Testis (tissue), 3 donors: ENCODE results near the gene FOXL1. TPM values are rescaled to one million over a fixed set of nuclear protein-coding genes. Genes with fewer than 3 reads are reported as not detected.

Source experiments
- DNase-seq: peaks from one replicate; pipeline ENCODE4 v3.0.0-alpha.2; 2019
- H3K27ac ChIP-seq, 2 donors: fragments of 200-600 bp; sonication (generic); one replicate each; pipeline ENCODE4 v1.5.1; 2019
- H3K27me3 ChIP-seq: fragments of 200-600 bp; sonication (generic); one replicate; pipeline ENCODE4 v1.5.1; 2019
- H3K36me3 ChIP-seq: fragments of 200-600 bp; sonication (generic); one replicate; pipeline ENCODE4 v1.5.1; 2017; ENCODE audit warnings: low read depth; ENCODE audit errors: missing control alignments
- H3K4me1 ChIP-seq: fragments of 200-600 bp; sonication (generic); one replicate; pipeline ENCODE4 v1.5.1; 2019
- H3K4me3 ChIP-seq, 2 donors: fragments of 200-600 bp; sonication (generic); one replicate each; pipeline ENCODE4 v1.5.1; 2017 to 2019
- H3K9me3 ChIP-seq: fragments of 200-600 bp; sonication (generic); one replicate; pipeline ENCODE4 v1.5.1; 2017
- CTCF ChIP-seq, 3 experiments: fragments of 450-650 bp in 2 of 3; fragments of 200-600 bp in 1 of 3; sonication (generic) in 1 of 3; IDR thresholded peaks; one replicate each; pipeline ENCODE4 v1.5.1; 2016 to 2019; ENCODE audit warnings: antibody characterized with exemption in 3 of 3, mild to moderate bottlenecking in 2 of 3, moderate library complexity in 1 of 3
- POLR2A ChIP-seq: fragments of 450-650 bp; IDR thresholded peaks from one replicate; pipeline ENCODE4 v1.6.1; 2017; ENCODE audit warnings: antibody characterized with exemption, mild to moderate bottlenecking, moderate library complexity
- WGBS, 2 donors: methylation state at CpG; one replicate each; pipeline ENCODE4 v1.1.5; 2018; 5-methylcytosine and 5-hydroxymethylcytosine counted together
- intact Hi-C: fragments of 100-400 bp; cut with DNase I; formaldehyde crosslinking; loops from one replicate; pipeline ENCODE4 v1.15.1; 2023; ENCODE audit warnings: low total_unique reads
- polyA plus RNA-seq: library from polyadenylated mRNA; stranded (reverse); fragments of 350-450 nt; fragmentation: Illumina TruSeq; extraction: RNeasy Lipid Tissue Mini Kit (QIAGEN cat#74804); gene quantifications from one replicate; pipeline ENCODE4 v1.2.3, GENCODE V29; 2014; ENCODE audit warnings: low read depth, low replicate concordance; ENCODE audit not compliant: insufficient read depth
- total RNA-seq, 2 donors: library from RNA; depleted of rRNA; stranded (reverse); fragments of >200 nt; gene quantifications; one replicate each; pipeline ENCODE4 v1.2.3, GENCODE V29; 2016

FOXL1 gene
- total and polyA plus RNA-seq, 3 donors from 2014 or later = 1.4 to 5.9 (median 4.6) TPM

- no peaks in the 10 kb centered on the region for H3K27me3 ChIP-seq
Measured at GRCh38 chr16:86581458-86581857, 3.1 kb downstream of the FOXL1 start.

GRCh38 chr16:86584071-86584685, 5.8 kb downstream of the FOXL1 start:
- H3K36me3 ChIP-seq = no peaks in the 10 kb centered on the region
- no peak overlapping the region for H3K4me3 ChIP-seq
- intact Hi-C loops = no loop called here
- DNase-seq = no peak
- no peak overlapping the region for H3K27ac ChIP-seq
- no peaks in the 10 kb centered on the region for H3K9me3 ChIP-seq
- TF ChIP-seq CTCF (IDR thresholded peaks at IDR 0.05) (no peak), POLR2A (no peak)
- H3K4me1 ChIP-seq = peaks cover 5% of the 10 kb centered on the region
- 76 to 84% methylated on average over 5 to 6 of the region's 6 CpGs for WGBS, 2 donors
- no peaks in the 10 kb centered on the region for H3K27me3 ChIP-seq

More at GRCh38 chr16:86581458-86581857, 3.1 kb downstream of the FOXL1 start:
- DNase-seq = no peak
- no peak for TF ChIP-seq POLR2A
- no peak for TF ChIP-seq CTCF (IDR thresholded peaks at IDR 0.05)
- H3K36me3 ChIP-seq = no peaks in the 10 kb centered on the region
- H3K4me1 ChIP-seq = peaks cover 5% of the 10 kb centered on the region
- WGBS, 2 donors = 48 to 69% methylated on average over 4 of the region's 4 CpGs
- H3K4me3 ChIP-seq = no peak overlapping the region
- peak overlapping the region in 1 of 2 donors; percentile 19 for H3K27ac ChIP-seq
- H3K9me3 ChIP-seq = no peaks in the 10 kb centered on the region
- intact Hi-C loops = no loop called here

GRCh38 chr16:86584726-86585721, 6.7 kb downstream of the FOXL1 start:
- Histone ChIP-seq H3K27ac (peak overlapping the region in 1 of 2 donors; percentile 79), H3K4me1 (peaks cover 4% of the 10 kb centered on the region)
- DNase-seq = no peak

GRCh38 chr16:86585821-86586611, 7.7 kb downstream of the FOXL1 start:
- intact Hi-C loops = no loop called here
- TF ChIP-seq CTCF (IDR thresholded peaks at IDR 0.05) (no peak), POLR2A (no peak)
- Histone ChIP-seq H3K27me3 (no peaks in the 10 kb centered on the region), H3K9me3 (no peaks in the 10 kb centered on the region), H3K27ac (peak overlapping the region; percentile 28 to 79), H3K36me3 (no peaks in the 10 kb centered on the region), H3K4me3 (no peak overlapping the region), H3K4me1 (peaks cover 3% of the 10 kb centered on the region)
- no peak for DNase-seq
- WGBS, 2 donors = 50 to 62% methylated on average over 10 of the region's 10 CpGs

More at GRCh38 chr16:86584726-86585721, 6.7 kb downstream of the FOXL1 start:
- intact Hi-C loops = no loop called here
- no peaks in the 10 kb centered on the region for H3K9me3 ChIP-seq
- H3K4me3 ChIP-seq = no peak overlapping the region
- WGBS, 2 donors = 81 to 86% methylated on average over 10 to 12 of the region's 12 CpGs
- TF ChIP-seq CTCF (IDR thresholded peaks at IDR 0.05) = no peak
- no peak for TF ChIP-seq POLR2A
- no peaks in the 10 kb centered on the region for H3K27me3 ChIP-seq
- H3K36me3 ChIP-seq = no peaks in the 10 kb centered on the region
